PFSK-1 (cell line): Measurements from ENCODE around the gene CASP4.

Experiments used
- FOXP2 ChIP-seq: optimal IDR thresholded peaks from 2 replicates; pipeline ENCODE3; 2011; ENCODE audit warnings: borderline replicate concordance, control low read depth, inconsistent platforms; ENCODE audit not compliant: insufficient read depth; ENCODE audit errors: extremely low read length, extremely low read depth
- POLR2AphosphoS5 ChIP-seq: IDR thresholded peaks from 2 replicates; pipeline ENCODE4 v1.6.1; 2012; ENCODE audit warnings: low read depth, mild to moderate bottlenecking, control low read depth, low read length, moderate library complexity
- SIN3A ChIP-seq: IDR thresholded peaks from 2 replicates; pipeline ENCODE4 v1.6.1; 2012; ENCODE audit warnings: mild to moderate bottlenecking, low read length, moderate library complexity, borderline replicate concordance; ENCODE audit not compliant: insufficient read depth
- TAF1 ChIP-seq: IDR thresholded peaks from 2 replicates; pipeline ENCODE4 v1.6.1; 2012; ENCODE audit warnings: low read length, control low read depth, borderline replicate concordance; ENCODE audit not compliant: insufficient read depth
- TF ChIP-seq, protein P1 (sequence below), 2 experiments: IDR thresholded peaks; 2 replicates each; pipeline versions ENCODE4 v1.6.1 to v1.8.0; 2011 to 2012; ENCODE audit warnings: low read depth in 2 of 2, low read length in 2 of 2, control low read depth in 1 of 2, inconsistent platforms in 1 of 2, mild to moderate bottlenecking in 1 of 2, moderate library complexity in 1 of 2; ENCODE audit not compliant: insufficient read depth in 1 of 2

Gene CASP4

DNA sequence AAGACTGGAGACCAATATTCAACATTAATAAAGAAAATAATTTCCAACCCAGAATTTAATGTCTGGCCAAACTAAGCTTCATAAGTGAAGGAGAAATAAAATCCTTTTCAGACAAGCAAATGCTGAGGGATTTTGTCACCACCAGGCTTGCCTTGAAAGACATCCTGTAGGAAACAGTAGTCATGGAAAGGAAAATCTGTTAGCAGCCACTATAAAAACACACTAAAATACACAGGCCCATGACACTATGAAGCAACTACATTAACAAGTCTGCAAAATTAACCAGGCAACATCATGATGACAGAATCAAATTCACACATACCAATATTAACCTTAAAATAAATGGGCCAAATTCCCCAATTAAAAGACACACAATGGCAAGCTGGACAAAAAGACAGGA, 2.4 kb upstream of the CASP4 start:
- TF ChIP-seq TAF1 (no peak), SIN3A (no peak), POLR2AphosphoS5 (no peak)
- TF ChIP-seq, protein P1, sequence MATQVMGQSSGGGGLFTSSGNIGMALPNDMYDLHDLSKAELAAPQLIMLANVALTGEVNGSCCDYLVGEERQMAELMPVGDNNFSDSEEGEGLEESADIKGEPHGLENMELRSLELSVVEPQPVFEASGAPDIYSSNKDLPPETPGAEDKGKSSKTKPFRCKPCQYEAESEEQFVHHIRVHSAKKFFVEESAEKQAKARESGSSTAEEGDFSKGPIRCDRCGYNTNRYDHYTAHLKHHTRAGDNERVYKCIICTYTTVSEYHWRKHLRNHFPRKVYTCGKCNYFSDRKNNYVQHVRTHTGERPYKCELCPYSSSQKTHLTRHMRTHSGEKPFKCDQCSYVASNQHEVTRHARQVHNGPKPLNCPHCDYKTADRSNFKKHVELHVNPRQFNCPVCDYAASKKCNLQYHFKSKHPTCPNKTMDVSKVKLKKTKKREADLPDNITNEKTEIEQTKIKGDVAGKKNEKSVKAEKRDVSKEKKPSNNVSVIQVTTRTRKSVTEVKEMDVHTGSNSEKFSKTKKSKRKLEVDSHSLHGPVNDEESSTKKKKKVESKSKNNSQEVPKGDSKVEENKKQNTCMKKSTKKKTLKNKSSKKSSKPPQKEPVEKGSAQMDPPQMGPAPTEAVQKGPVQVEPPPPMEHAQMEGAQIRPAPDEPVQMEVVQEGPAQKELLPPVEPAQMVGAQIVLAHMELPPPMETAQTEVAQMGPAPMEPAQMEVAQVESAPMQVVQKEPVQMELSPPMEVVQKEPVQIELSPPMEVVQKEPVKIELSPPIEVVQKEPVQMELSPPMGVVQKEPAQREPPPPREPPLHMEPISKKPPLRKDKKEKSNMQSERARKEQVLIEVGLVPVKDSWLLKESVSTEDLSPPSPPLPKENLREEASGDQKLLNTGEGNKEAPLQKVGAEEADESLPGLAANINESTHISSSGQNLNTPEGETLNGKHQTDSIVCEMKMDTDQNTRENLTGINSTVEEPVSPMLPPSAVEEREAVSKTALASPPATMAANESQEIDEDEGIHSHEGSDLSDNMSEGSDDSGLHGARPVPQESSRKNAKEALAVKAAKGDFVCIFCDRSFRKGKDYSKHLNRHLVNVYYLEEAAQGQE (IDR thresholded peaks at IDR 0.05; ENCODE audit: insufficient read depth in 1 of 2, low read depth in 2 of 2, low read length in 2 of 2): no peak

DNA sequence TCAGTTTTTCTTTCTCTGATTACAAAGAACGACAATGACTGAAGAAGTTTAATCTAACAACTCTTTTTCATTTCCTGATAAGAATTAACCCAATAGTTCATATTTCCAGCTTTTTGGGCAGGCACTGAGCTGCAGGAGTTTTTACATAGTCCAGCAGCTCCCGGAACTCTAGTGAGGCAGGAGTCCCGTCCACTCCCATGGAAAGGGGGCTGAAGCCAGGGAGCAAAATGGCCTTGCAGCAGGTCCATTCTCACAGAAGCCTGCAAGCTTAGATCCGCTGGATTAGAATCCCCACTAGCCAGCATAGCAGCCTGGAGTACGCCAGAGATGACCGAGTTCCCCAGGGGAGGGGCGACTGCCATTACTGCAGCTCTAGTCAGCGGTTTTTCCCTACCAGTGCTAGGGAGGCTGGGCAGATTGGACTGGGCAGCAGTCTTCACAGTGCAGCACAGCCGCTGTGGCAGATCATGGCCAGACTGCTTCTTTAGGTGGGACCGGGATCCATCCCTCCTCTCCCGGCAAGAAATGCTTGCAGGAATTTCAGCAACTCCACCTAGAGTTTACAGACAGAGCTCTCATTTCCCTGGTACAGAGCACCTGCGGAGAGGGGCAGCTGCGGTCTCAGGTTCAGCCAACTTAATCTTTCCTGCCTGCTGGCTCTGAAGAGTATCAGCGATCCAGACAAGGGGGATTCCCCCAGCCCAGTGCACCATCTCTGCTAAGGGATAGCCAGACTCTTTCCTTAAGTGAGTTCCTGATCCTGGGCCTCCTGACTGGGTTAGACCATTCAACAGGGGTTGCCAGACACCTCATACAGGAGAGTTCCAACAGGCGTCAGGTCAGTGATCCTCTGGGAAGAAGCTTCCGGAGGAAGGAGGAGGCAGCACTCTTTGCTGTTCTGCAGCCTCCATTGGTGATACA, 742 bp upstream of the CASP4 start:
- TF ChIP-seq POLR2AphosphoS5: no peak

DNA sequence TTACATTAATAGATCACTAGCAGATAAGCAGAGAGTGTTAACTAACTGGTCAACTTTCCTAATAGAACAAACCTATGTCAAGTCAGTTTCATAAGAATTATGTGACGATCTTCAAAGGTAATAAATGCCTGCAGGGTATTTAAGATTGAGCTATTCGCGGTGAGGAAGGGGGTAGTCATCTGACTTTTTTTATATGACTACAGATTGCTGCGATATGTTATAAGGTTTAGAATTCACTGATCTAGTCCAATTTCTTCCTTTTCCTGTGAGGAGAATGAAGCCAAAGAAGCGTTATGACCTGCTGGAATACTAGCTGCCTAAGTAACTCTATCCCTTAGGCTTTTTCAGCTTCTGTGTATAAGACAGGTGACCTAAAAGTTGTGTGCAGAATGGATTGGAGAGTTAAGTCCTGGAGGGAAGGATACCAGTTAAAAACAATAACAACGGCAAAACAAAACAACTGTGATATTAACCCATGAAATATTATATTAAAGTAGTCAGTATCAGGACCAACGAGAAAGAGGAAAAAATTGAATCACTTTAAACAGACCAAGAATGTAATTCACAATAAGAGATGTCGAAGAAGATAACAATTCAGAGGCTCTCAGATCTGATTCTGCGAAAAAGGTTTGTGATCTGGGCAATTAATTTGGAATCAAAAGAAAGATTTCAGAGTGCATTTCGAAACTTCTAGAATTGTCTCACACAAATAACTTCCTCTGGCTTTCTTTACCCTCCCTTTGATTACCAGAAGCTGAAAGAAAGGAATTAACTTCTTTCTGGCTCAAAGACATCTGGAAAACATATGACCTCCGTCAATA, 630 bp downstream of the CASP4 start:
- TF ChIP-seq TAF1 (no peak), SIN3A (no peak), POLR2AphosphoS5 (no peak), FOXP2 (no peak)
- TF ChIP-seq, protein P1 (IDR thresholded peaks at IDR 0.05; ENCODE audit: insufficient read depth in 1 of 2, low read depth in 2 of 2, low read length in 2 of 2): no peak

- TF ChIP-seq TAF1 (no peak), POLR2AphosphoS5 (no peak), FOXP2 (no peak), SIN3A (no peak)
- TF ChIP-seq, protein P1 (IDR thresholded peaks at IDR 0.05; ENCODE audit: insufficient read depth in 1 of 2, low read depth in 2 of 2, low read length in 2 of 2): no peak
Observed at GRCh38 chr11:104965735-104966134, 2.6 kb downstream of the CASP4 start.

DNA sequence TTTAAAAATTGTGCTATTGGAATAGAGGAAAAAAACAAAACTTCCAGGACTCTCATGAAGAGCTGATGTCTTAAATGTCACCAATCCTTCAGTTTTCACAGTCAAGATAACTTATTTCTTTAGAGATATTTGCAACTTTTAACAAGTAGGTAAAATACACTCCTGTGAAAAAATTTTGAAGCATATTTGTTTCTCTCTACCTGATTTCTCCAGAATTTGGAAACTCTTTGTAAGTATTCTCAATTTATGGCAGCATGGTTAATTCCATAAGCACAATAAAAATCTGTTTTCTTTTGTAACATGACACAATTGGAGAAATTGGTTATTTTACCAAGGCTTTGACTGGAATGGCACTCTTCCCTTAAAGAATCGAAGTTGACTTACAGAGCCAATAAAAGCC, 4.1 kb downstream of the CASP4 start:
- TF ChIP-seq, protein P1 (IDR thresholded peaks at IDR 0.05; ENCODE audit: insufficient read depth in 1 of 2, low read depth in 2 of 2, low read length in 2 of 2): no peak
- TF ChIP-seq SIN3A: no peak
- no peak for TF ChIP-seq TAF1
- TF ChIP-seq POLR2AphosphoS5: no peak
- TF ChIP-seq FOXP2: no peak
